Thoracic aorta (tissue), 2 donors: ENCODE results near the gene CCR3. TPM values are rescaled to one million over a fixed set of nuclear protein-coding genes. Genes with fewer than 3 reads are reported as not detected.

Source experiments
- ATAC-seq: fragments of 150-250 bp; one replicate; pipeline ENCODE4 v1.8.0; 2017; ENCODE audit warnings: low read depth; ENCODE audit not compliant: insufficient number of reproducible peaks, low FRiP score
- DNase-seq: peaks from one replicate; pipeline ENCODE4 v3.0.0-alpha.2; 2020; ENCODE audit warnings: low spot score
- H3K27ac ChIP-seq, 2 donors: fragments of 200-600 bp; sonication (generic); 1 replicate in 1 of 2; 2 replicates in 1 of 2; pipeline ENCODE4 v1.5.1; 2016; ENCODE audit warnings: mild to moderate bottlenecking in 2 of 2, moderate library complexity in 2 of 2
- H3K27me3 ChIP-seq: fragments of 200-600 bp; sonication (generic); replicated peaks from 2 replicates; pipeline ENCODE4 v1.6.0; 2016; ENCODE audit warnings: mild to moderate bottlenecking; ENCODE audit not compliant: insufficient read depth
- H3K36me3 ChIP-seq: fragments of 200-600 bp; sonication (generic); one replicate; pipeline ENCODE4 v1.5.1; 2016
- H3K4me1 ChIP-seq, 2 donors: fragments of 200-600 bp; sonication (generic); 1 replicate in 1 of 2; 2 replicates in 1 of 2; pipeline versions ENCODE4 v1.5.1 to v1.6.0; 2016; ENCODE audit warnings: low read depth in 2 of 2, mild to moderate bottlenecking in 1 of 2; ENCODE audit not compliant: control insufficient read depth in 1 of 2
- H3K4me3 ChIP-seq: fragments of 200-600 bp; sonication (generic); 2 replicates; pipeline ENCODE4 v1.5.1; 2016; ENCODE audit warnings: mild to moderate bottlenecking
- H3K9me3 ChIP-seq: fragments of 200-600 bp; sonication (generic); 2 replicates; pipeline ENCODE4 v1.5.1; 2016
- total RNA-seq, 2 donors: library from RNA; depleted of rRNA; stranded (reverse); fragments of >200 nt; gene quantifications; one replicate each; pipeline versions ENCODE4 v1.1.0 to v1.2.3, GENCODE V29; 2016
- TF ChIP-seq, protein P1 (sequence below): fragments of 200-600 bp; sonication (generic); IDR thresholded peaks from one replicate; pipeline ENCODE4 v1.5.1; 2019; ENCODE audit warnings: antibody characterized with exemption

CCR3 gene
- total RNA-seq, 2 donors from 2014 or later = not detected

DNA sequence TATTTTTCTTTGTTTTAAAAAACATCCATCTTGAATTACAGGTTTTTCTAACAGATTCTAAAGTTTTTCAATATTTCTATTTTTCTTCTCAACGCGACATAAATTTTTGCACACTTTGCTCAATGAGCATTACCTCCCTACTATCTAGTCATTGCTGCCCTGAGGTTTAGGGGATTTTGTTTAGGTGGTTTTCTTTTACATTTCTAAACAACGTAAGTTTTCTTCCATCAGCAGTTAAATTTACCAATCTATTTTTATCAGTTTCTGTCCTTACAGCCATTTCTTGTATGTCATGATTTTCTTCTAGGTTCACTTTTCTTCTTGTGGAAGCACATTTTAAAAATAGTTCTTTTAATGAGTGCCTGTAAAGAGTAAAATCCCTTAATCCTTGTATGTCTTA lies 62.5 kb downstream of the CCR3 start:
- TF ChIP-seq, protein P1, sequence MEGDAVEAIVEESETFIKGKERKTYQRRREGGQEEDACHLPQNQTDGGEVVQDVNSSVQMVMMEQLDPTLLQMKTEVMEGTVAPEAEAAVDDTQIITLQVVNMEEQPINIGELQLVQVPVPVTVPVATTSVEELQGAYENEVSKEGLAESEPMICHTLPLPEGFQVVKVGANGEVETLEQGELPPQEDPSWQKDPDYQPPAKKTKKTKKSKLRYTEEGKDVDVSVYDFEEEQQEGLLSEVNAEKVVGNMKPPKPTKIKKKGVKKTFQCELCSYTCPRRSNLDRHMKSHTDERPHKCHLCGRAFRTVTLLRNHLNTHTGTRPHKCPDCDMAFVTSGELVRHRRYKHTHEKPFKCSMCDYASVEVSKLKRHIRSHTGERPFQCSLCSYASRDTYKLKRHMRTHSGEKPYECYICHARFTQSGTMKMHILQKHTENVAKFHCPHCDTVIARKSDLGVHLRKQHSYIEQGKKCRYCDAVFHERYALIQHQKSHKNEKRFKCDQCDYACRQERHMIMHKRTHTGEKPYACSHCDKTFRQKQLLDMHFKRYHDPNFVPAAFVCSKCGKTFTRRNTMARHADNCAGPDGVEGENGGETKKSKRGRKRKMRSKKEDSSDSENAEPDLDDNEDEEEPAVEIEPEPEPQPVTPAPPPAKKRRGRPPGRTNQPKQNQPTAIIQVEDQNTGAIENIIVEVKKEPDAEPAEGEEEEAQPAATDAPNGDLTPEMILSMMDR = no peak
- no peaks in the 10 kb centered on the region for H3K9me3 ChIP-seq
- no peaks in the 10 kb centered on the region for H3K27me3 ChIP-seq
- ATAC-seq (no peak), DNase-seq (no peak)
- H3K4me1 ChIP-seq = no peaks in the 10 kb centered on the region
- H3K36me3 ChIP-seq = no peaks in the 10 kb centered on the region
- no peak overlapping the region for H3K4me3 ChIP-seq
- H3K27ac ChIP-seq = no peak overlapping the region

DNA sequence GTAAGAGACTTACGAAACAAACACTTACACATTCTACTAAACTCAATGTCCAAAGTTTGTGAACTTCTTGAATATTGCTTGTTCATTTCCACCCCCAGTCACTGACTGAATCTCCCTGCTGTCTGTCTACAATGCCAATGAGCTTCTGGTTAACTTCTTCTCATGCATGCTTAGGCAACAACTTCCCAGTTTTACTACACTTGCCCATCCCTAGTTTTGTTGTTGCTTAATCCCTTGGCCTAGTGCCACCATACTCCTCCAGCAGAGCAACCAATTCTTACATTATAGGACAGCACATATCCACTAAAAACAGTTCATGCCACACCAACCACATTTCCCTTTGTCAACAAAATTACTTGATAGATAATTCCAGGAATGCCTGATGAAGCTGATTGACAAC lies 70.7 kb downstream of the CCR3 start:
- DNase-seq = no peak

DNA sequence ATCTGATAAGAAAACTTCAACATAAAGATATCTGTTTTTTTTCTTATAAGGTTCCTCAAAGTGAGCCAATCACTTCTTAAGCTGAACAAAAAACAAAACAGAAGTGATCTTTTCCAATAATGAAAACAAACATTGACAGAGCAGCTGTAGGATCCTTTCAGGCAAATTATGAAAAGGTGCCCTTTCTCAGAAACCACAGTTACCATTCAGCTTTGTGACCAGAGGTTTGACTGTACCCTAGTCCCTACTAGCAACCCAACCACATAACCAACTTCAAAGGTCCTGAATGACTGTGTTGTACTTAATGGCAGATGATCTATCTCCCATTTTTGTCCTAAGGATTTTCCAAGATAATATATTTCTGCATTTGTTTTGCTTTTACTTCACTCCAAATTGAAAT lies 72.3 kb downstream of the CCR3 start:
- Histone ChIP-seq H3K9me3 (no peaks in the 10 kb centered on the region), H3K36me3 (no peaks in the 10 kb centered on the region), H3K27ac (no peak overlapping the region), H3K27me3 (no peaks in the 10 kb centered on the region), H3K4me3 (no peak overlapping the region), H3K4me1 (peaks cover 0 to 3% of the 10 kb centered on the region in 2 donors)
- TF ChIP-seq, protein P1 = no peak
- DNase-seq (no peak), ATAC-seq (no peak)

More for the DNA sequence above, 70.7 kb downstream of the CCR3 start:
- TF ChIP-seq, protein P1 = no peak
- no peak for ATAC-seq
- no peaks in the 10 kb centered on the region for H3K27me3 ChIP-seq
- peaks cover 0 to 3% of the 10 kb centered on the region in 2 donors for H3K4me1 ChIP-seq
- H3K36me3 ChIP-seq = no peaks in the 10 kb centered on the region
- H3K27ac ChIP-seq = no peak overlapping the region
- H3K4me3 ChIP-seq = no peak overlapping the region
- H3K9me3 ChIP-seq = no peaks in the 10 kb centered on the region

DNA sequence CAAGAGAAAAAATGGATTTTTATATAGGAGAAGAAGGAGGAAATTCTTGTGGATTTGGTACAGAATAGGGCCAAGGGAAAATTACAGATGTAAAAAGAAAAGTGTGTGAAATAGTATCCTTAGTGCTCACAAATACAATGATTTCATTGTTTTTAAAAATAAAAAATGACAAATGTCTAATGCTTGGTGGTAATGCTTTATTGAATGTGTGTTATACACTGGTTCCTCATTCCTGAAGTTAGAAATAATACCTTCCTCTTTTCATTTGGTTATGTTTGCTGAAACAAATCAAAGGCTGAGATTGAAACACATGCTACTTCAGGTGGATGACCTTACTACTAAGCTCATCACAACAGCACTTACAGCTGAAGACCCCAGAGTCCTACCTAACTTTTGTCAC lies 73.9 kb downstream of the CCR3 start:
- Histone ChIP-seq H3K4me3 (no peak overlapping the region), H3K27ac (no peak overlapping the region), H3K36me3 (no peaks in the 10 kb centered on the region), H3K27me3 (no peaks in the 10 kb centered on the region), H3K4me1 (peaks cover 0 to 3% of the 10 kb centered on the region in 2 donors), H3K9me3 (no peaks in the 10 kb centered on the region)
- no peak for ATAC-seq
- TF ChIP-seq, protein P1 = no peak
- no peak for DNase-seq

Other genes with a start within 250 kb of the CCR3 start
- 10 to 100 TPM; 70.4 to 86.1 TPM for gene FYCO1, start 246.6 kb upstream of the CCR3 start, total RNA-seq
- gene XCR1, start 215.0 kb upstream of the CCR3 start, total RNA-seq = not detected
- gene CCR1, start 34.1 kb upstream of the CCR3 start, total RNA-seq = 10 to 100 TPM; 10.0 to 27.7 TPM
- 1 to 10 TPM in 1 of 2 donors, under 1 TPM in 1; 0.41 to 8.2 TPM for gene CCR2, start 111.7 kb downstream of the CCR3 start, total RNA-seq
- gene CCR5, start 128.5 kb downstream of the CCR3 start, total RNA-seq = 1 to 10 TPM in 1 of 2 donors, under 1 TPM in 1; 0.95 to 3.6 TPM
- 1 to 10 TPM in 1 of 2 donors, under 1 TPM in 1; 0.41 to 4.4 TPM for gene CCRL2, start 164.8 kb downstream of the CCR3 start, total RNA-seq
- gene LTF, start 222.4 kb downstream of the CCR3 start, total RNA-seq = 1 to 10 TPM in 1 of 2 donors, under 1 TPM in 1; 0.28 to 3.0 TPM